Stimulated activated CD8-positive, alpha-beta memory T cell treated with anti-CD3 and anti-CD28 coated beads, Interleukin-4, amount 100 ng/mL, for 24 hours (primary cell): ENCODE measurements around the gene UCHL5.

ENCODE experiments used
- DNase-seq: peaks from one replicate; pipeline ENCODE4 v3.0.0-alpha.2; 2020; ENCODE audit warnings: low read depth

The UCHL5 gene

GRCh38 chr1:192966073-192966472 is 93.1 kb downstream of the UCHL5 start:
- no peak for DNase-seq

DNA sequence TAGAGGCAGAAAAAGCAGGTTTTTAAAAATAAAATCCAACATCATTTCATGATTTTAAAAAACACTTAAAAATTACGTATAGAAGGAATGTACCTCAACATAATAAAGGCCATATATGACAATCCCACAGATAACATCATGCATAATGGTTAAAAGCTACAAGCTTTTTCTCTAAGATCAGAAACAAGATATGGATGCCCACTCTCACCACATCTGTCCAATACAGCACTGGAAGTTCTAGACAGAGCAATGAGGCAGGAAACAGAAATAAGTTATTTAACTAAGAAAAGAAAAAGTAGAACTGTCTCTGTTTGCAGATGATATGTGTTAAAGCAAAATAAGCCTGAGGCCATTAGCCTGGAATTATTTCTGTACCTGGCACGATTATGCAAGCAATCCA is 96.3 kb downstream of the UCHL5 start:
- no peak for DNase-seq
